Caco-2 (cell line): ENCODE results near the gene BANP. TPM values are rescaled to one million over a fixed set of nuclear protein-coding genes. Genes with fewer than 3 reads are reported as not detected.
"Not testable (repeated sequence)": the region's sequence is repeated elsewhere in the genome, so short reads cannot be mapped to it uniquely, and the experiment has no call there.

Source experiments
- BruUV-seq: library from RNA; stranded (reverse); fragments of 400-500 nt; replicated peaks from 2 replicates; lab custom pipeline; 2021; lab: Mats Ljungman, UMichigan
- CTCF ChIA-PET: fragments of 300-600 bp; sonication (Branson Sonifier 250); formaldehyde crosslinking; loops from one replicate; lab custom pipeline; 2022; ENCODE audit warnings: antibody characterized with exemption; lab: Charles Lee
- POLR2A ChIA-PET: fragments of 300-600 bp; sonication (Branson Sonifier 250); formaldehyde crosslinking; loops from one replicate; lab custom pipeline; 2022; ENCODE audit warnings: antibody characterized with exemption; lab: Charles Lee
- DNase-seq, 2 experiments: peaks; one replicate each; pipeline versions ENCODE4 v3.0.0 to v3.0.0-alpha.2; 2020 to 2022
- H3K27me3 ChIP-seq: replicated peaks from 2 replicates; pipeline ENCODE4 v1.6.0; 2011; ENCODE audit warnings: low read length; ENCODE audit not compliant: control insufficient read depth, insufficient read depth
- H3K36me3 ChIP-seq: 2 replicates; pipeline ENCODE4 v1.5.1; 2011; ENCODE audit warnings: low read length; ENCODE audit not compliant: control insufficient read depth, insufficient read depth
- H3K4me1 ChIP-seq: fragments of 250-450 bp; sonication (Bioruptor Pico); 2 replicates; pipeline ENCODE4 v1.5.1; 2020; ENCODE audit warnings: mild to moderate bottlenecking
- H3K4me3 ChIP-seq: 2 replicates; pipeline ENCODE4 v1.5.1; 2011; ENCODE audit warnings: low read depth, mild to moderate bottlenecking, control low read depth, low read length
- H3K9me3 ChIP-seq: fragments of 250-450 bp; sonication (Bioruptor Pico); 2 replicates; pipeline ENCODE4 v1.5.1; 2020; ENCODE audit warnings: mild to moderate bottlenecking, moderate library complexity
- H3K27ac Mint-ChIP-seq: one replicate; pipeline ENCODE4 v1.8.0; 2022; ENCODE audit warnings: mixed read lengths; ENCODE audit not compliant: unreplicated experiment
- H3K27me3 Mint-ChIP-seq: one replicate; pipeline ENCODE4 v1.8.0; 2022; ENCODE audit warnings: mixed read lengths; ENCODE audit not compliant: insufficient read depth, unreplicated experiment
- H3K36me3 Mint-ChIP-seq: one replicate; pipeline ENCODE4 v1.8.0; 2022; ENCODE audit warnings: mild to moderate bottlenecking, mixed read lengths; ENCODE audit not compliant: insufficient read depth, unreplicated experiment
- H3K4me1 Mint-ChIP-seq: one replicate; pipeline ENCODE4 v1.8.0; 2022; ENCODE audit warnings: low read depth, mixed read lengths; ENCODE audit not compliant: unreplicated experiment
- H3K4me3 Mint-ChIP-seq: one replicate; pipeline ENCODE4 v1.8.0; 2022; ENCODE audit warnings: mild to moderate bottlenecking, moderate library complexity, mixed read lengths; ENCODE audit not compliant: unreplicated experiment
- H3K9me3 Mint-ChIP-seq: one replicate; pipeline ENCODE4 v1.8.0; 2022; ENCODE audit warnings: mixed read lengths; ENCODE audit not compliant: unreplicated experiment
- intact Hi-C: fragments of 100-400 bp; cut with micrococcal nuclease; formaldehyde crosslinking; loops from one replicate; pipeline ENCODE4 v1.10.0; 2022; ENCODE audit not compliant: unreplicated experiment
- total RNA-seq: library from RNA; stranded (reverse); gene quantifications from 2 replicates; pipeline ENCODE4 v1.2.3, GENCODE V29; 2022
- TF ChIP-seq, protein P1 (sequence below), 2 experiments: fragments of 200-600 bp in 1 of 2; IDR thresholded peaks; 1 replicate in 1 of 2; 2 replicates in 1 of 2; pipeline versions ENCODE4 v1.5.1 to v1.8.0; 2011 to 2022; ENCODE audit warnings: antibody characterized with exemption in 1 of 2, control low read depth in 1 of 2, inconsistent platforms in 1 of 2, low read depth in 1 of 2, low read length in 1 of 2, mild to moderate bottlenecking in 1 of 2, moderate library complexity in 1 of 2; ENCODE audit not compliant: insufficient read depth in 1 of 2, severe bottlenecking in 1 of 2, unreplicated experiment in 1 of 2

Gene BANP
- total RNA-seq, 1 experiment from 2014 or later = 44.4 TPM

DNA sequence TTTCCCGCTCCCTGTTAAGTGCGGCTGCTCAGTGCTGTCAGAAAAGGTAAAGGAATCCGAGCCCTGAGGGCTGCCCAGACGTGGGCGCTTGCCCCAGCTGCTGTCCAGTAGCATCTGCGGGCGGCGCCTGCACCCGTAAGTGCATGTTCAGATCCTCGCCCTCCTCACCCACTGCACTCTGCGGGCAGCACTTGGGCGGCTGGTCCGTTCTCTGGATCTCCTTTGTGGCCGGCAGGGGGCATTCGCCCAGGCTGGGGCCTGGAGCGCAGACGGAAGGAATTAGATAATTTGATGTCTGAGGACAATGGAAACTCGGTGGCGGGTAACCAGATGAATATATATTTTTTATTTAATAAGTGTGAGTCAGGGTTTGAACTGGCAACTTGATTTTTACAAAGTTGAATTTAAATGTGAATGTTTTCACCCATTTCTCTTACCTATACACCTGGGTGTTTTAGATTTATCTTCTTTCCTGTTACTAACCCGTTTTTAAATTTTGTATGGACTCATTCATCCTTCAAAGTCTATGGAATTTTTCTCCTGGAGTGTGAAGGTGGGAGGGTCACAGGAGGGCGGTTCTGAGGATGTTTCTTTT, 73.4 kb downstream of the BANP start:
- H3K36me3 Mint-ChIP-seq, POLR2A ChIA-PET, intact Hi-C loops, H3K4me3 Mint-ChIP-seq, CTCF ChIA-PET, H3K4me3 ChIP-seq, BruUV-seq, H3K27me3 Mint-ChIP-seq, H3K4me1 Mint-ChIP-seq, H3K27ac Mint-ChIP-seq, H3K36me3 ChIP-seq, H3K9me3 Mint-ChIP-seq, H3K9me3 ChIP-seq, H3K4me1 ChIP-seq, H3K27me3 ChIP-seq: not testable (repeated sequence)
- peak; percentile 32 to 47 for DNase-seq
- TF ChIP-seq, protein P1, sequence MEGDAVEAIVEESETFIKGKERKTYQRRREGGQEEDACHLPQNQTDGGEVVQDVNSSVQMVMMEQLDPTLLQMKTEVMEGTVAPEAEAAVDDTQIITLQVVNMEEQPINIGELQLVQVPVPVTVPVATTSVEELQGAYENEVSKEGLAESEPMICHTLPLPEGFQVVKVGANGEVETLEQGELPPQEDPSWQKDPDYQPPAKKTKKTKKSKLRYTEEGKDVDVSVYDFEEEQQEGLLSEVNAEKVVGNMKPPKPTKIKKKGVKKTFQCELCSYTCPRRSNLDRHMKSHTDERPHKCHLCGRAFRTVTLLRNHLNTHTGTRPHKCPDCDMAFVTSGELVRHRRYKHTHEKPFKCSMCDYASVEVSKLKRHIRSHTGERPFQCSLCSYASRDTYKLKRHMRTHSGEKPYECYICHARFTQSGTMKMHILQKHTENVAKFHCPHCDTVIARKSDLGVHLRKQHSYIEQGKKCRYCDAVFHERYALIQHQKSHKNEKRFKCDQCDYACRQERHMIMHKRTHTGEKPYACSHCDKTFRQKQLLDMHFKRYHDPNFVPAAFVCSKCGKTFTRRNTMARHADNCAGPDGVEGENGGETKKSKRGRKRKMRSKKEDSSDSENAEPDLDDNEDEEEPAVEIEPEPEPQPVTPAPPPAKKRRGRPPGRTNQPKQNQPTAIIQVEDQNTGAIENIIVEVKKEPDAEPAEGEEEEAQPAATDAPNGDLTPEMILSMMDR (IDR thresholded peaks at IDR 0.05; ENCODE audit: insufficient read depth in 1 of 2, low read depth in 1 of 2, low read length in 1 of 2, severe bottlenecking in 1 of 2, unreplicated experiment in 1 of 2) = peak; percentile 33 to 58

DNA sequence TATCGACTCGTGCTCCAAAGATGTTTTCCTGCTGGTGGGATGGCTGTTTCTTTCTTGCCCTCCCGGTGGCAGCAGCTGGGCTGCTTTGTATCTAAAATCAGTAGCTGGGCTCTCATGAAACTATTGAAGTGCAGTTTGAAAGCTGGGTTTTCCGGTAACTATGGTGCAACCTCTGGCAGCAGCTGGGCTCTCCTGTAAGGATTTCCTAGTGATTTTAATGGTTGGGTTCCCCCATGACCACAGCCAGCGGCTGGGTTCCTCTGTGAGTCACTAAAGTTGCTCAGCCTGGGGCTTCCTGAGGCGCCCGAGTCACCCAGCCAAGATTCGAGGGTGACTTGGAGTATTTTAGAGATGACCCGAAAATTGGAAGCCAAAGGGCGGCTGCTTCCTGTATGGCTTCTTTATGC, 73.9 kb downstream of the BANP start:
- H3K4me1 ChIP-seq, H3K4me1 Mint-ChIP-seq, H3K4me3 ChIP-seq, H3K27me3 ChIP-seq, H3K36me3 ChIP-seq, H3K36me3 Mint-ChIP-seq, POLR2A ChIA-PET, H3K27me3 Mint-ChIP-seq, CTCF ChIA-PET, DNase-seq, intact Hi-C loops, H3K4me3 Mint-ChIP-seq, H3K9me3 Mint-ChIP-seq, BruUV-seq, H3K27ac Mint-ChIP-seq, H3K9me3 ChIP-seq: not testable (repeated sequence)

DNA sequence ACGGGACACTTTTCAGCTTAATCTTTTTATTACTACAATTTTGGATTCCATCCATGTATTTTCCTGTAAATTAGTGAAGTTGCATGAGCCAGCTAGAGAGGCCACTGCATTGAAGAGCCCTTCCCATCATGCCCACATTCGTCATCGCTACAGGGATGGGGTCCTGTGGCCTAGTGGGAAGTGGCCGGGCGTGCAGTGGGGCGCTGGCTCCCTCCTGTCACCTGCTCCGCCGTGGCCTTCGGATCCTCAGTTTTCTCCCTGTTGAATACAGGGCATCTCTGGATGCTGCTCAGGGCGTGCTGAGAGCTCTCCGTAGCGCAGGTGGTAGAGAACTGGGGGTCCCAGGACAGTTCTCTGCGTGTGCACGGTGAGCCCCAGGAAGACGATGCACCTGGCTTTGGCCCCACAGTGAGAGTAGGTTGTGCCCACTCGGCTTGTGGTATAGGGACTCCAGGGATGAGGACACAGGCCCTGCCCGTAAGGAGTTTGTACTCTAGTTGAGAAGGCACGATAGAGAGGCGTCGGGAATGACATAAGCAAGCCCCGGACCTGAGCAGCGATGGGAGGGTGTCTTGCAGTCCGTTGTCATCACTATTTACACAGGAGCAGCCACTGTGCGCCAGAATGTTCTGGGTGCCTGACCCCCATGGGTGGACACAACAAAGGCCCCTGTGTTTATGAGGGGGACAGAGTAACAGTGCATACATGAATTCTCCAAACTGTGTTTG, 74.8 kb downstream of the BANP start:
- H3K27ac Mint-ChIP-seq, CTCF ChIA-PET, H3K4me3 Mint-ChIP-seq, H3K9me3 Mint-ChIP-seq, H3K27me3 ChIP-seq, H3K4me1 Mint-ChIP-seq, H3K27me3 Mint-ChIP-seq, POLR2A ChIA-PET, H3K36me3 ChIP-seq, intact Hi-C loops, BruUV-seq, DNase-seq, H3K4me1 ChIP-seq, H3K4me3 ChIP-seq, H3K9me3 ChIP-seq: not testable (repeated sequence)
- H3K36me3 Mint-ChIP-seq = peaks cover 12% of the 10 kb centered on the region
